ENCODE results near the gene PAPOLA. TPM values are rescaled to one million over a fixed set of nuclear protein-coding genes. Genes with fewer than 3 reads are reported as not detected.

The PAPOLA gene
- total RNA-seq, 1 experiment from 2014 or later = 223 TPM

DNA sequence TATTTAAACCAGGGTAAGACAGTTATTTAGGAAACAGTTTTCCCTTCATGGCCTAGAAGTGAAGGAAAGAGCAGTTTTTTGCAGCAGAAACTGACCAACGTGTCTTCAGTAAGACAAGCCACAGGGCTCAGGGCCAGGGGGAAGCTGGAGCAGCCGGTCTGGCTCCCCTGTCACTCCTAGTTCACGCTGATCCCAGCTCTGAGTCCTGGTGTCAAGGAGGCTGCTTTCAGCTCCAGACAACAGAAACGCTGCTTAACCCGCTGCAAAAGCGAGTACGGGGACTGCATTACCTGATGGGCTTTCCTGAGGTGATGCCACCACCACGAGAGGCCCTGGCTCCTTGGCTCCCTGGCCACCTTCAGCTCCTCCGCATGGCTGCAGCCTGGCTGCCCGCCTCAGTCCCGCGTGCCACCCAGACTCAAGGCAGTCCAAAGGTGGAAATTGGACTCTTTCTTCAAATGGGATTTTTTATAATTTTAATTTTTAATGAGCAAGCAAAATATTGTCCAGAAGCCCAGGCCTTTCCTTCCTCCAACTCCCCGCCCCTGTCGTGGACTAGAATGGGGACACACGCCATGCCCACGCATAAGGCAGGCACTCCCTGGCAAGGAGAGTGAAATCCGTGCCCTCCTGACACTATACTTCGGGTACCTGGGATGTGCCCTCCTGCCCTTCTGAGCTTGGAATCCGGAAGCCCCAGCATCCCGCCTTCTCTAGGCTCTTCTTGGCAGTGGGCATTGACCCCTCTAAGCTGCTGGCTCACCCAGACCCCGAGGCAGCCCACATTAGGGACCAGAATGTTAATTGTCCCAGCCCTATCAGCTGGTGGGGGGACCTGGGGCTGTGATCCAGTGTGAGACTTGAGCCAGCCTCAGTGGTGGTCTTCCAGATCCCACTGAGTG, 85.0 kb downstream of the PAPOLA start (continued):
- TF ChIP-seq YY1 (IDR thresholded peaks at IDR 0.05; ENCODE audit: extremely low read depth, insufficient replicate concordance, low read depth, low read length) = no peak
- TF ChIP-seq CEBPB (IDR thresholded peaks at IDR 0.05; ENCODE audit: low read depth) = no peak
- TF ChIP-seq, protein P1, sequence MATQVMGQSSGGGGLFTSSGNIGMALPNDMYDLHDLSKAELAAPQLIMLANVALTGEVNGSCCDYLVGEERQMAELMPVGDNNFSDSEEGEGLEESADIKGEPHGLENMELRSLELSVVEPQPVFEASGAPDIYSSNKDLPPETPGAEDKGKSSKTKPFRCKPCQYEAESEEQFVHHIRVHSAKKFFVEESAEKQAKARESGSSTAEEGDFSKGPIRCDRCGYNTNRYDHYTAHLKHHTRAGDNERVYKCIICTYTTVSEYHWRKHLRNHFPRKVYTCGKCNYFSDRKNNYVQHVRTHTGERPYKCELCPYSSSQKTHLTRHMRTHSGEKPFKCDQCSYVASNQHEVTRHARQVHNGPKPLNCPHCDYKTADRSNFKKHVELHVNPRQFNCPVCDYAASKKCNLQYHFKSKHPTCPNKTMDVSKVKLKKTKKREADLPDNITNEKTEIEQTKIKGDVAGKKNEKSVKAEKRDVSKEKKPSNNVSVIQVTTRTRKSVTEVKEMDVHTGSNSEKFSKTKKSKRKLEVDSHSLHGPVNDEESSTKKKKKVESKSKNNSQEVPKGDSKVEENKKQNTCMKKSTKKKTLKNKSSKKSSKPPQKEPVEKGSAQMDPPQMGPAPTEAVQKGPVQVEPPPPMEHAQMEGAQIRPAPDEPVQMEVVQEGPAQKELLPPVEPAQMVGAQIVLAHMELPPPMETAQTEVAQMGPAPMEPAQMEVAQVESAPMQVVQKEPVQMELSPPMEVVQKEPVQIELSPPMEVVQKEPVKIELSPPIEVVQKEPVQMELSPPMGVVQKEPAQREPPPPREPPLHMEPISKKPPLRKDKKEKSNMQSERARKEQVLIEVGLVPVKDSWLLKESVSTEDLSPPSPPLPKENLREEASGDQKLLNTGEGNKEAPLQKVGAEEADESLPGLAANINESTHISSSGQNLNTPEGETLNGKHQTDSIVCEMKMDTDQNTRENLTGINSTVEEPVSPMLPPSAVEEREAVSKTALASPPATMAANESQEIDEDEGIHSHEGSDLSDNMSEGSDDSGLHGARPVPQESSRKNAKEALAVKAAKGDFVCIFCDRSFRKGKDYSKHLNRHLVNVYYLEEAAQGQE (IDR thresholded peaks at IDR 0.05; ENCODE audit: low read depth) = no peak
- no peak for TF ChIP-seq SP1 (IDR thresholded peaks at IDR 0.05; ENCODE audit: low read depth)

DNA sequence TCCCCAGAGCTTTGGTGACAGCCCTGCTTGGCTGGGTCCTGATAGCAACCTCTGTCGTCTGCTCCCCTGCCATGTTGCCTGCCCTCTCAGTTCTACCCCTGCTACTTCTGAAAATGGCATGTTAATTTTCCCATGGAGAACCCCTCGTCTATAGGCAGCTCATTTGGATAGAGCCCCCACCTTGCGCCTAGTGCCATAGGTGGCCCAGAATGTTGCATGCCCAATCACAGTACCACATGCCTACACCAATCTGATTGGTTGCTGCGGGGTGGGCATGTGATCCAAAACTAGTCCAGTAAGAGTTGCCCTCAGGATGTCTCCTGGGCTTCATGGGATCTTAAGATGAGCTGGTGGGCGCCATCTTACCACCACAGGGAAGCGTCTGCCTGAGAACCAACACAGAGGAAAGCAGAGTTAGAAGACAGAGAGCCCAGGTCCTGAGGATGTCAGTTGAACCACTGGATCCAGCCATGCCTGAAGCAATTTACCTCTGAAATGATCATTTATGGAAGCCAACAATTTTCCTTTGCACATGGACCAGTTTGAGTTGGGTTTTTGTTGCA, 85.7 kb downstream of the PAPOLA start:
- no TSS peak for BruUV-seq (replicated peaks)
- Histone ChIP-seq H3K4me2 (ENCODE audit: low read length) (no peak overlapping the region), H3K4me1 (ENCODE audit: control insufficient read depth in 1 of 2, insufficient read depth in 2 of 2, low read length in 2 of 2) (peaks cover 0 to 4% of the 10 kb centered on the region in 2 experiments; a peak in 1 of 4 replicates), H3K36me3 (ENCODE audit: control insufficient read depth in 1 of 2, insufficient read depth in 2 of 2, low read length in 2 of 2) (no peaks in the 10 kb centered on the region), H3K27me3 (ENCODE audit: insufficient read depth, low read length) (no peaks in the 10 kb centered on the region), H2AFZ (ENCODE audit: low read depth, low read length, poor library complexity, severe bottlenecking) (no peak overlapping the region), H3K27ac (ENCODE audit: low read depth, low read length) (no peak overlapping the region), H3K79me2 (ENCODE audit: insufficient read depth, low read length) (no peaks in the 10 kb centered on the region), H3K9ac (ENCODE audit: low read length) (no peak overlapping the region), H3K9me2 (ENCODE audit: insufficient read depth) (no peaks in the 10 kb centered on the region), H3K4me3 (replicated peaks in 1 of 2; ENCODE audit: low read depth in 1 of 2, low read length in 2 of 2) (no peak overlapping the region), H3K9me3 (ENCODE audit: control insufficient read depth in 1 of 2, insufficient read depth in 1 of 2, low read depth in 1 of 2, low read length in 2 of 2) (no peaks in the 10 kb centered on the region), H4K20me1 (ENCODE audit: insufficient read depth) (no peaks in the 10 kb centered on the region)
- intact Hi-C loops (cut with micrococcal nuclease) = loop anchor here (10.0 kb wide), 1 partner anchor 687 kb away; no protein-coding TSS in a partner anchor
- POLR2A ChIA-PET = no interaction called here
- RAD21 ChIA-PET (ENCODE audit: low non-redundant PET in 1 of 2, low total read pairs in 2 of 2, uncharacterized antibody in 2 of 2, unreplicated experiment in 2 of 2) = no interaction called here
- ATAC-seq = no peak
- TF ChIP-seq EGR1 (IDR thresholded peaks at IDR 0.05; ENCODE audit: low read depth) (no peak), SRF (IDR thresholded peaks at IDR 0.05; ENCODE audit: low read depth) (no peak), ZFX (IDR thresholded peaks at IDR 0.05) (no peak), YY1 (IDR thresholded peaks at IDR 0.05; ENCODE audit: extremely low read depth, insufficient replicate concordance, low read depth, low read length) (no peak), EZH2phosphoT487 (IDR thresholded peaks at IDR 0.05; ENCODE audit: borderline replicate concordance) (no peak), POLR2A (IDR thresholded peaks at IDR 0.05; ENCODE audit: borderline replicate concordance, extremely low read depth, insufficient read depth, insufficient read length) (no peak), JUND (IDR thresholded peaks at IDR 0.05) (no peak), SIN3A (IDR thresholded peaks at IDR 0.05; ENCODE audit: low read depth) (no peak), ZNF274 (IDR thresholded peaks at IDR 0.05; ENCODE audit: low read depth, low read length) (no peak), POLR2AphosphoS5 (IDR thresholded peaks at IDR 0.05; ENCODE audit: low read depth, low read length) (no peak), CBX3 (IDR thresholded peaks at IDR 0.05; ENCODE audit: low read depth) (no peak)
- TF ChIP-seq, protein P2, sequence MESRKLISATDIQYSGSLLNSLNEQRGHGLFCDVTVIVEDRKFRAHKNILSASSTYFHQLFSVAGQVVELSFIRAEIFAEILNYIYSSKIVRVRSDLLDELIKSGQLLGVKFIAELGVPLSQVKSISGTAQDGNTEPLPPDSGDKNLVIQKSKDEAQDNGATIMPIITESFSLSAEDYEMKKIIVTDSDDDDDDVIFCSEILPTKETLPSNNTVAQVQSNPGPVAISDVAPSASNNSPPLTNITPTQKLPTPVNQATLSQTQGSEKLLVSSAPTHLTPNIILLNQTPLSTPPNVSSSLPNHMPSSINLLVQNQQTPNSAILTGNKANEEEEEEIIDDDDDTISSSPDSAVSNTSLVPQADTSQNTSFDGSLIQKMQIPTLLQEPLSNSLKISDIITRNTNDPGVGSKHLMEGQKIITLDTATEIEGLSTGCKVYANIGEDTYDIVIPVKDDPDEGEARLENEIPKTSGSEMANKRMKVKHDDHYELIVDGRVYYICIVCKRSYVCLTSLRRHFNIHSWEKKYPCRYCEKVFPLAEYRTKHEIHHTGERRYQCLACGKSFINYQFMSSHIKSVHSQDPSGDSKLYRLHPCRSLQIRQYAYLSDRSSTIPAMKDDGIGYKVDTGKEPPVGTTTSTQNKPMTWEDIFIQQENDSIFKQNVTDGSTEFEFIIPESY (IDR thresholded peaks at IDR 0.05; ENCODE audit: extremely low read depth, insufficient replicate concordance, low read length) = no peak
- TF ChIP-seq, protein P3, sequence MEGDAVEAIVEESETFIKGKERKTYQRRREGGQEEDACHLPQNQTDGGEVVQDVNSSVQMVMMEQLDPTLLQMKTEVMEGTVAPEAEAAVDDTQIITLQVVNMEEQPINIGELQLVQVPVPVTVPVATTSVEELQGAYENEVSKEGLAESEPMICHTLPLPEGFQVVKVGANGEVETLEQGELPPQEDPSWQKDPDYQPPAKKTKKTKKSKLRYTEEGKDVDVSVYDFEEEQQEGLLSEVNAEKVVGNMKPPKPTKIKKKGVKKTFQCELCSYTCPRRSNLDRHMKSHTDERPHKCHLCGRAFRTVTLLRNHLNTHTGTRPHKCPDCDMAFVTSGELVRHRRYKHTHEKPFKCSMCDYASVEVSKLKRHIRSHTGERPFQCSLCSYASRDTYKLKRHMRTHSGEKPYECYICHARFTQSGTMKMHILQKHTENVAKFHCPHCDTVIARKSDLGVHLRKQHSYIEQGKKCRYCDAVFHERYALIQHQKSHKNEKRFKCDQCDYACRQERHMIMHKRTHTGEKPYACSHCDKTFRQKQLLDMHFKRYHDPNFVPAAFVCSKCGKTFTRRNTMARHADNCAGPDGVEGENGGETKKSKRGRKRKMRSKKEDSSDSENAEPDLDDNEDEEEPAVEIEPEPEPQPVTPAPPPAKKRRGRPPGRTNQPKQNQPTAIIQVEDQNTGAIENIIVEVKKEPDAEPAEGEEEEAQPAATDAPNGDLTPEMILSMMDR (IDR thresholded peaks at IDR 0.05 in 2 of 3, conservative IDR thresholded peaks at IDR 0.05 in 1 of 3; ENCODE audit: borderline replicate concordance in 1 of 3, insufficient read depth in 1 of 3, low read depth in 2 of 3, low read length in 2 of 3) = no peak
- no peak for DNase-seq (ENCODE audit: low read depth, low spot score)
- CTCF ChIA-PET = no interaction called here

All from HCT116 (cell line).